Spinal cord (tissue), 10 donors: Measurements from ENCODE around the gene ARID4B. TPM values are rescaled to one million over a fixed set of nuclear protein-coding genes. Genes with fewer than 3 reads are reported as not detected.
"Not testable (repeated sequence)": the region's sequence is repeated elsewhere in the genome, so short reads cannot be mapped to it uniquely, and the experiment has no call there.

Source experiments
- DNase-seq, 6 donors: peaks; one replicate each; pipeline versions ENCODE4 v3.0.0 to v3.0.0-alpha.2; 2013 to 2015; ENCODE audit warnings: low spot score in 6 of 6, low read depth in 4 of 6
- H3K27ac ChIP-seq: one replicate; pipeline ENCODE4 v1.5.1; 2013; ENCODE audit warnings: low read depth, low read length, control low read depth
- H3K27me3 ChIP-seq: one replicate; pipeline ENCODE4 v1.6.1; 2013; ENCODE audit warnings: low read length; ENCODE audit not compliant: control insufficient read depth, insufficient read depth
- H3K36me3 ChIP-seq: one replicate; pipeline ENCODE4 v1.6.1; 2013; ENCODE audit warnings: low read length; ENCODE audit not compliant: control insufficient read depth, insufficient read depth
- H3K4me1 ChIP-seq: one replicate; pipeline ENCODE4 v1.6.1; 2013; ENCODE audit warnings: low read length; ENCODE audit not compliant: control insufficient read depth, insufficient read depth
- H3K4me3 ChIP-seq: one replicate; pipeline ENCODE4 v1.5.1; 2013; ENCODE audit warnings: low read depth, low read length, control low read depth
- H3K9me3 ChIP-seq: one replicate; pipeline ENCODE4 v1.6.1; 2013; ENCODE audit warnings: low read length; ENCODE audit not compliant: control insufficient read depth, insufficient read depth
- WGBS: methylation state at CpG from one replicate; pipeline ENCODE4 v1.1.5; 2013; ENCODE audit warnings: missing lambda C conversion rate; ENCODE audit not compliant: insufficient coverage; 5-methylcytosine and 5-hydroxymethylcytosine counted together
- long read RNA-seq, 4 donors: transcript quantifications; one replicate each; lab custom pipeline, GENCODE V29; 2026
- polyA plus RNA-seq, 2 donors: library from polyadenylated mRNA; unstranded; fragments of 120-200 nt; gene quantifications; one replicate each; pipeline ENCODE4 v1.2.1, GENCODE V29; 2013; ENCODE audit not compliant: insufficient read length in 2 of 2
- total RNA-seq, 2 donors: library from RNA; depleted of rRNA in 1 of 2; stranded (reverse); fragments of 120-200 nt in 1 of 2; fragments of >200 nt in 1 of 2; gene quantifications; one replicate each; pipeline versions ENCODE4 v1.2.3 to v1.2.4, GENCODE V29; 2013 to 2014
- donor health status: healthy.

ARID4B gene, protein sequence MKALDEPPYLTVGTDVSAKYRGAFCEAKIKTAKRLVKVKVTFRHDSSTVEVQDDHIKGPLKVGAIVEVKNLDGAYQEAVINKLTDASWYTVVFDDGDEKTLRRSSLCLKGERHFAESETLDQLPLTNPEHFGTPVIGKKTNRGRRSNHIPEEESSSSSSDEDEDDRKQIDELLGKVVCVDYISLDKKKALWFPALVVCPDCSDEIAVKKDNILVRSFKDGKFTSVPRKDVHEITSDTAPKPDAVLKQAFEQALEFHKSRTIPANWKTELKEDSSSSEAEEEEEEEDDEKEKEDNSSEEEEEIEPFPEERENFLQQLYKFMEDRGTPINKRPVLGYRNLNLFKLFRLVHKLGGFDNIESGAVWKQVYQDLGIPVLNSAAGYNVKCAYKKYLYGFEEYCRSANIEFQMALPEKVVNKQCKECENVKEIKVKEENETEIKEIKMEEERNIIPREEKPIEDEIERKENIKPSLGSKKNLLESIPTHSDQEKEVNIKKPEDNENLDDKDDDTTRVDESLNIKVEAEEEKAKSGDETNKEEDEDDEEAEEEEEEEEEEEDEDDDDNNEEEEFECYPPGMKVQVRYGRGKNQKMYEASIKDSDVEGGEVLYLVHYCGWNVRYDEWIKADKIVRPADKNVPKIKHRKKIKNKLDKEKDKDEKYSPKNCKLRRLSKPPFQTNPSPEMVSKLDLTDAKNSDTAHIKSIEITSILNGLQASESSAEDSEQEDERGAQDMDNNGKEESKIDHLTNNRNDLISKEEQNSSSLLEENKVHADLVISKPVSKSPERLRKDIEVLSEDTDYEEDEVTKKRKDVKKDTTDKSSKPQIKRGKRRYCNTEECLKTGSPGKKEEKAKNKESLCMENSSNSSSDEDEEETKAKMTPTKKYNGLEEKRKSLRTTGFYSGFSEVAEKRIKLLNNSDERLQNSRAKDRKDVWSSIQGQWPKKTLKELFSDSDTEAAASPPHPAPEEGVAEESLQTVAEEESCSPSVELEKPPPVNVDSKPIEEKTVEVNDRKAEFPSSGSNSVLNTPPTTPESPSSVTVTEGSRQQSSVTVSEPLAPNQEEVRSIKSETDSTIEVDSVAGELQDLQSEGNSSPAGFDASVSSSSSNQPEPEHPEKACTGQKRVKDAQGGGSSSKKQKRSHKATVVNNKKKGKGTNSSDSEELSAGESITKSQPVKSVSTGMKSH (N-terminal part only)
- 10 to 100 TPM; 48.4 to 68.0 TPM for total RNA-seq
- polyA plus RNA-seq = 10 to 100 TPM; 30.9 to 42.0 TPM
- long read RNA-seq, donor 1, full-length matches to known transcripts = 2 of 12 reads
- long read RNA-seq, donor 1, partial matches to known transcripts = 10 of 12 reads
- long read RNA-seq, donor 1, other reads (novel, unspliced or antisense) = 0 of 12 reads
- long read RNA-seq, donor 2, partial matches to known transcripts = 0 of 1 reads
- long read RNA-seq, donor 2, other reads (novel, unspliced or antisense) = 0 of 1 reads
- long read RNA-seq, donor 3, full-length matches to known transcripts = 4 of 10 reads
- long read RNA-seq, donor 3, partial matches to known transcripts = 6 of 10 reads
- long read RNA-seq, donor 3, other reads (novel, unspliced or antisense) = 0 of 10 reads
- long read RNA-seq, donor 4, partial matches to known transcripts = 65 of 96 reads
- long read RNA-seq, donor 4, other reads (novel, unspliced or antisense) = 29 of 96 reads

DNA sequence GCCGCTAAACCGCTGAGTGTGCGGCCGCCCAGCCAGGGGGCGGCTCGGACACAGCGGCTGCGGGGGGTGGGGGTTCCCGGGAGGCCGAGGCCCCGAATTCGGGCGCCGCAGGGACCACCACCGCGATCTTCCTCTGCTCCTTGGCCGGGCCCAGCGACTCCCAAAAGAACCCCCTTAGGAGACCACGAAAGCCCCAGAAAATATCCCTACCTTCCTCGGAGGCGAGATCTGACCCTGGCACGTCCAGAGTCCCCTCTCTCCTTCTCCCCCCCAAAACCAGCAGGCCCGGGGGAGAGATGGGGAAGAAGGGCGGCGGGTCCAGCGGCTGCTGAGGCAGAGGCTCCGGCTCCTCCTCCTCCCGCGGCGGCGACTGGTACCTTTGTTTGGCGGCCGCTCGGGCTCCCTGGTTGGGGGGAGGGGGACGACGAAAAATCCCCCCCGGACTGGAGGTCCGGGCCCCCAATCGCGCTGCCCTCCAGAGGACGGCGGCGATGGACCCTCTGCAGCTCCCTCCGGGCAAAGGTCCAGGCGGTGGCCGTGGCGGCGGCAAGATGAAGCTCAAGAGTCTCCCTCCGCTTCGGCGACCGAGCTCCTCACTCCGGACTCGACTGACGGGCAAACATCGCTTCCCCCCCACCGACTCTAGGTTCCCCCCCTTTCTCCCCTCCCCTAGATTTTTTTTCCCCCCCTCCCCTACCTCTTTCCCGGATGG, at the start of gene ARID4B:
Gene ARID4B (minus strand): TSS at position 621 of the 712 bp plus-strand sequence. CDS start 1,260 bp downstream, outside the sequence.
- Histone ChIP-seq H3K36me3 (no peaks in the 10 kb centered on the region), H3K27me3 (no peaks in the 10 kb centered on the region), H3K4me1 (peaks cover 10% of the 10 kb centered on the region), H3K27ac (peak within 1 kb of the TSS; percentile 100), H3K4me3 (peak within 1 kb of the TSS; percentile 98), H3K9me3 (no peaks in the 10 kb centered on the region)
- DNase-seq = no peak
- WGBS = under 1% methylated on average over 48 of the region's 58 CpGs

DNA sequence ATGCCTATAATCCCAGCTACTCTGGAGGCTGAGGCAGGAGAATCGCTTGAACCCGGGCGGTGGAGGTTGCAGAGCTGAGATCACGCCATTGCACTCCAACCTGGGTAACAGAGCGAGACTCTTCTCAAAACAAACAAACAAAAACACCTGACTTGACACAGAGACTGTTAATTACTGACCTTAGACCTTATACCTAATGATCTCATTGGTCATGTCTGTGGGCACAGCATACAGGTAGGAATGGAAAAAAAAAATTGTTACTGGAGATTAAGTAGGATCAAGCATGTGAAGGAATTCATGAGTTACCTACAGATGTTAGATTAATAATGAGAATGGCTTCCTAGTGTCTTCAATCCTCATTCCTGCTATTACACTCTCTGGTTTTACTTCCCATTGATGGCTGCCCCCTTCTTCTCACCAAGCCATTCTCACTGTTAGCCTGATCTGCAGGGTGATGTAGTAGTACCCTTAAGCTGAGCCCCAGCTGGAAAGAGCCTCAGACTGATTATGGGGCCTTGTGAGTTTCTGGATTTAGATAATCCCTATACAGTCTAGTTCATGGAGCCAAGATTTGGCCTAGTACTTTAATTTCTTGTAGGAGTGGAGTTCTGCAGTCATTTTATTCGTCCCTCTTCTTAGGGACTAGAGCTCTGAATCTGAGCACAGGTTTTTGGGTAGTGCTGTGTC, 48.1 kb upstream of the ARID4B start:
- peaks cover 13% of the 10 kb centered on the region for H3K36me3 ChIP-seq
- no peak for DNase-seq
- no peaks in the 10 kb centered on the region for H3K27me3 ChIP-seq
- WGBS = no CpG with 5 or more reads among the region's 6 CpGs
- no peaks in the 10 kb centered on the region for H3K9me3 ChIP-seq
- no peak overlapping the region for H3K4me3 ChIP-seq
- no peak overlapping the region for H3K27ac ChIP-seq
- H3K4me1 ChIP-seq = no peaks in the 10 kb centered on the region

DNA sequence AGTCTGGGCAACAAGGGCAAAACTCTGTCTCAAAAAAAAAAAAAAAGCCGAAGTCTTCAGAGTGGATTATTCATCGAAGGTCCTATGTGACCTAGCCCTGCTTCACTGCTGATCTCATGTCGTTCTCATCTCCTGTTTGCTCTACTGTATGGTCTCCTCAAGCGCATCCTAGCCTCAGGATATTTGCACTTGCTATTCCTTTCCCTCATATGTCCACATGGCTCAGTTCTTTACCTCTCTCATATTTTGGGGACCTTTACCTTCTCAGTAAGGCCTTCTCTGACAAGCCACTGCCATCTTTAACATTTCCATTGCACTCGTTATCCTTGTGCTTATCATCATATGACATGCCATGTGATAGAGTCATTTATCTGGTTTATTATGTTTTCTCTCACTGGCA, 41.8 kb upstream of the ARID4B start:
- H3K27ac ChIP-seq = no peak overlapping the region
- no peaks in the 10 kb centered on the region for H3K9me3 ChIP-seq
- no peak for DNase-seq
- H3K27me3 ChIP-seq = no peaks in the 10 kb centered on the region
- 92% methylated on average over 4 of the region's 5 CpGs for WGBS
- no peaks in the 10 kb centered on the region for H3K36me3 ChIP-seq
- H3K4me1 ChIP-seq = peaks cover 5% of the 10 kb centered on the region
- H3K4me3 ChIP-seq = no peak overlapping the region

DNA sequence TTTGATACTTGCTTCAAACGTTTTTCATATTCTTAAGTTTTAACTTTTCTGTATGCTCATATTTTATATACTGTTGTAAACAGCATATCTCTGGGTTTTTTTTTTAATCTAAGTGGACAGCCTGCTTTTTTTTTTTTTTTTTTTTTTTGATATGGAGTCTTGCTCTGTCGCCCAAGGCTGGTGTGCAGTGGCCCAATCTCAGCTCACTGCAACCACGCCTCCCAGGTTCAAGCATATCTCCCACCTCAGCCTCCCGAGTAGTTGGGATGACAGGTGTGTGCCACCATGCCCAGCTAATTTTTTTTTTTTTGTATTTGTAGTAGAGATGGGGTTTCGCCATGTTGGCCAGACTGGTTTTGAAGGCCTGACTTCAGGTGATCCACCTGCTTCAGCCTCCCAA, 40.4 kb upstream of the ARID4B start:
- WGBS = 80% methylated on average over 1 of the region's 5 CpGs

DNA sequence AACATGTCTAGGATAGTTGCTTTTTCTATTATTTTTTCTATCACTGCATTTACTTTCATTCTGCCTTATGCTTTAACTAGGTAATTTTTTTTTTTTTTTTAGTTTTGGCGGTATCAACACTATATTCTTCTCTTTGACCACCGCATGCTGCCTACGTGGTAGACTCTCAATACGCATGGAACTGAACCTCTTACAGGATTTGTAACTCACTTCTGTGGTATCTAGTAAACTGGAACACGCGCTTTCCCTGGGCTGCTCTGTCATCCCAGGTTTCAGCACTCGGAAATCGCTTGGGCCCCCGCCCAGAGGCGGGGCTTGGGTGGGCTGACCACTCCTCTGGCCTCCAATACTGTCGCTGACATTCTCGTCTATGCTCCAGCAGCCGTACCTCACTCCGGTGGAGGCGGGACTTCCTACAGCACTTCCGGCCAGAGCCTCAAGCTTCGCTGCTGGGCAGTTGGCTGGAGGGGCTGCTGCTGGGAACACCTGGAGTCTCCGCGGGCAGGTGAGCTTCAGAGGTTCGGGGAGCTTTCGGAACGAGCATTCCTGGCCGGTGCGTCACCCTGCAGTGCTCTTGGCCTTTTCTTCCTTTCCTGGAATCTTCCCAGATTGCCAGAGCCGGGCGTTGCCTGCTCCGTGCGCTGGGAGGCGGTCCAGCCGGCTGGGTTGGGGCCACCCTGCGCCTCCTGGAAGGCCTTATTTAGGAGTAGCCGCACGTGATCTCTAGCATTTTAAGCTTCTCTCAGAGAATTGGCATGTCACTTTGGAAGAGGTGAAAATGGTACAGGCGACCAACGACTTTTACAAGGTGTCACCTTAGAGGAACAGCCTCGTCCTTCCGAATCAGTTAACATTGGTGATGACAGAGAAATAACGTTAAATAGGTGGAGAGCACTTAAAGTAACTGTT, 39.3 kb upstream of the ARID4B start, which contains the start of gene TBCE:
Gene TBCE (plus strand): TSS at position 428 of the 909 bp plus-strand sequence. CDS start 12,623 bp downstream, outside the sequence.
- under 1% methylated on average over 36 of the region's 38 CpGs for WGBS
- peak within 1 kb of the TSS; percentile 67 for H3K27ac ChIP-seq
- peak; percentile 88 to 99 (median 92) for DNase-seq
- no peaks in the 10 kb centered on the region for H3K27me3 ChIP-seq
- peaks cover 5% of the 10 kb centered on the region for H3K4me1 ChIP-seq
- no peaks in the 10 kb centered on the region for H3K9me3 ChIP-seq
- H3K4me3 ChIP-seq = peak within 1 kb of the TSS; percentile 78
- H3K36me3 ChIP-seq = no peaks in the 10 kb centered on the region

More for the DNA sequence above, 40.4 kb upstream of the ARID4B start:
- Histone ChIP-seq H3K27ac (no peak overlapping the region), H3K27me3 (no peaks in the 10 kb centered on the region), H3K9me3 (no peaks in the 10 kb centered on the region), H3K4me1 (peaks cover 5% of the 10 kb centered on the region), H3K4me3 (peak overlapping the region; percentile 78), H3K36me3 (no peaks in the 10 kb centered on the region)
- DNase-seq = no peak

DNA sequence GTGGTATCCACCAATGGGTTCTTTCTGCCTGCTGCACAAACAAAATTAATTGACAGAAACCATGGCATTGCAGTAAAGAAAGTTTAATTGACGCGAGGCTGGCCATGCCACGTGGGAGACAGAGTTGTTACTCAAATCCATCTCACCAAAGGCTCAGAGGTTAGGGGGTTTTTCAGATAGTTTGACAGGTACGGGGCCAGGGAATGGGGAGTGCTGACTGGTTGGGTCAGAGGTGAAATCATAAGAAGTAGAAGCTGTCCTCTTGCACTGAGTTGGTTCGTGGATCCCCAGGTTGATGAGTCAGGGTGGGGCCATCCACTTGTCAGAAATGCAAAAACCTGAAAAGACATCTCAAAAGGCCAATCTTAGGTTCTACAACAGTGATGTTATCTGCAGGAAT, 38.3 kb upstream of the ARID4B start:
- no peaks in the 10 kb centered on the region for H3K36me3 ChIP-seq
- H3K4me3 ChIP-seq = no peak overlapping the region
- peaks cover 5% of the 10 kb centered on the region for H3K4me1 ChIP-seq
- no peak for DNase-seq
- no peaks in the 10 kb centered on the region for H3K27me3 ChIP-seq
- no peak overlapping the region for H3K27ac ChIP-seq
- no peaks in the 10 kb centered on the region for H3K9me3 ChIP-seq
- 86% methylated on average over 5 of the region's 5 CpGs for WGBS

DNA sequence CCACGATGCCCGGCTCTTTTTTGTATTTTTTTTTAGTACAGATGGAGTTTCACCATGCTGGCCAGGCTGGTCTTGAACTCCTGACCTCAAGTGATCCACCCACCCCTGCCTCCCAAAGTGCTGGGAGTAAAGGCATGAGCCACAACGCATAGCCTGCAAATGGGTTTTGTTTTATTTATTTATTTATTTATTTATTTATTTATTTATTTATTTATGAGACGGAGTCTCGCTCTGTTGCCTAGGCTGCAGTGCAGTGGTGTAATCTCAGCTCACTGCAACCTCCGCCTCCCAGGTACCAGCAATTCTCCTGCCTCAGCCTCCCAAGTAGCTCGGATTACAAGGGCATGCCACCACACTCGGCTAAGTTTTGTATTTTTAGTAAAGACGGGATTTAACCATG, 36.2 kb upstream of the ARID4B start:
- H3K9me3 ChIP-seq, H3K27ac ChIP-seq, H3K36me3 ChIP-seq, H3K4me3 ChIP-seq, DNase-seq, H3K4me1 ChIP-seq, H3K27me3 ChIP-seq: not testable (repeated sequence)
- WGBS = 100% methylated on average over 1 of the region's 9 CpGs
